Gastrocnemius medialis (tissue), 4 donors: ENCODE measurements around the gene MSL2. TPM values are rescaled to one million over a fixed set of nuclear protein-coding genes. Genes with fewer than 3 reads are reported as not detected.
"Not testable (repeated sequence)": the region's sequence is repeated elsewhere in the genome, so short reads cannot be mapped to it uniquely, and the experiment has no call there.

ENCODE experiments used
- ATAC-seq, 2 donors: fragments of 150-250 bp; one replicate each; pipeline ENCODE4 v1.9.1; 2016
- DNase-seq, 2 donors: peaks; one replicate each; pipeline ENCODE4 v3.0.0-alpha.2; 2019
- H3K27ac ChIP-seq, 4 donors: fragments of 200-600 bp; sonication (generic); 1 replicate in 1 of 4; 2 replicates in 3 of 4; pipeline ENCODE4 v1.5.1; 2016 to 2018; ENCODE audit warnings: mild to moderate bottlenecking in 2 of 4, moderate library complexity in 1 of 4
- H3K27me3 ChIP-seq, 3 donors: fragments of 200-600 bp; sonication (generic) in 2 of 3; 1 replicate in 1 of 3; 2 replicates in 2 of 3; pipeline versions ENCODE4 v1.5.1 to v1.6.0; 2016 to 2019; ENCODE audit warnings: mild to moderate bottlenecking in 1 of 3, moderate library complexity in 1 of 3
- H3K36me3 ChIP-seq, 2 donors: fragments of 200-600 bp; sonication (generic) in 1 of 2; one replicate each; pipeline ENCODE4 v1.5.1; 2017 to 2018
- H3K4me1 ChIP-seq, 2 donors: fragments of 200-600 bp; sonication (generic) in 1 of 2; one replicate each; pipeline ENCODE4 v1.5.1; 2016 to 2017; ENCODE audit warnings: mild to moderate bottlenecking in 2 of 2
- H3K4me3 ChIP-seq, 4 donors: fragments of 200-600 bp; sonication (generic) in 3 of 4; 1 replicate in 1 of 4; 2 replicates in 3 of 4; pipeline ENCODE4 v1.5.1; 2016 to 2019; ENCODE audit warnings: mild to moderate bottlenecking in 2 of 4
- H3K9me3 ChIP-seq, 3 donors: fragments of 200-600 bp; sonication (generic) in 2 of 3; 1 replicate in 1 of 3; 2 replicates in 2 of 3; pipeline ENCODE4 v1.5.1; 2016 to 2019
- CTCF ChIP-seq, 5 experiments: fragments of 450-650 bp in 3 of 5; fragments of 200-600 bp in 2 of 5; sonication (generic) in 2 of 5; IDR thresholded peaks in 4 of 5; conservative IDR thresholded peaks in 1 of 5; 1 replicate in 4 of 5; 2 replicates in 1 of 5; pipeline ENCODE4 v1.5.1; 2016 to 2019; ENCODE audit warnings: antibody characterized with exemption in 5 of 5, mild to moderate bottlenecking in 3 of 5, moderate library complexity in 3 of 5
- POLR2A ChIP-seq, 2 donors: fragments of 450-650 bp; IDR thresholded peaks; one replicate each; pipeline ENCODE4 v1.6.1; 2017; ENCODE audit warnings: antibody characterized with exemption in 2 of 2, mild to moderate bottlenecking in 2 of 2, moderate library complexity in 2 of 2
- in situ Hi-C, 4 donors: fragments of 200-750 bp; cut with MboI; loops; one replicate each; pipeline versions ENCODE4 v1.15.0 to v1.8.0; 2017; ENCODE audit warnings: low sequenced_read_pairs in 4 of 4
- intact Hi-C: fragments of 100-400 bp; cut with DNase I; formaldehyde crosslinking; loops from one replicate; pipeline ENCODE4 v1.15.1; 2023; ENCODE audit warnings: low total_unique reads
- total RNA-seq, 4 donors: library from RNA; depleted of rRNA; stranded (reverse); fragments of >200 nt; gene quantifications; one replicate each; pipeline versions ENCODE4 v1.1.0 to v1.2.3, GENCODE V29; 2016

MSL2 gene
- total RNA-seq, 4 donors from 2014 or later: 18.2 to 34.7 (median 23.6) TPM

GRCh38 chr3:136237103-136237502 lies 41.0 kb upstream of the MSL2 start:
- in situ Hi-C loops (no loop called here), intact Hi-C loops (no loop called here)
- no peak for DNase-seq
- no peak for ATAC-seq
- Histone ChIP-seq H3K4me3 (no peak overlapping the region), H3K4me1 (no peaks in the 10 kb centered on the region), H3K36me3 (no peaks in the 10 kb centered on the region), H3K27ac (no peak overlapping the region), H3K27me3 (no peaks in the 10 kb centered on the region), H3K9me3 (no peaks in the 10 kb centered on the region)
- TF ChIP-seq CTCF (IDR thresholded peaks at IDR 0.05 in 4 of 5, conservative IDR thresholded peaks at IDR 0.05 in 1 of 5): no peak
- no peak for TF ChIP-seq POLR2A (IDR thresholded peaks at IDR 0.05)

GRCh38 chr3:136236109-136236508 lies 40.0 kb upstream of the MSL2 start:
- DNase-seq (no peak), ATAC-seq (no peak)
- Histone ChIP-seq H3K9me3 (no peaks in the 10 kb centered on the region), H3K4me1 (no peaks in the 10 kb centered on the region), H3K27ac (no peak overlapping the region), H3K4me3 (no peak overlapping the region), H3K36me3 (no peaks in the 10 kb centered on the region), H3K27me3 (no peaks in the 10 kb centered on the region)
- intact Hi-C loops: no loop called here
- in situ Hi-C loops: no loop called here
- TF ChIP-seq CTCF (IDR thresholded peaks at IDR 0.05 in 4 of 5, conservative IDR thresholded peaks at IDR 0.05 in 1 of 5): no peak

- Histone ChIP-seq H3K4me3 (no peak overlapping the region), H3K9me3 (no peaks in the 10 kb centered on the region), H3K27me3 (no peaks in the 10 kb centered on the region), H3K36me3 (no peaks in the 10 kb centered on the region), H3K4me1 (no peaks in the 10 kb centered on the region), H3K27ac (no peak overlapping the region)
- DNase-seq: no peak
- TF ChIP-seq POLR2A (IDR thresholded peaks at IDR 0.05): no peak
- TF ChIP-seq CTCF (IDR thresholded peaks at IDR 0.05 in 4 of 5, conservative IDR thresholded peaks at IDR 0.05 in 1 of 5): no peak
- ATAC-seq: no peak
- in situ Hi-C loops: no loop called here
- intact Hi-C loops: no loop called here
Observed at GRCh38 chr3:136235545-136235944, 39.4 kb upstream of the MSL2 start.

- in situ Hi-C loops (no loop called here), intact Hi-C loops (no loop called here)
- Histone ChIP-seq H3K36me3 (no peaks in the 10 kb centered on the region), H3K4me1 (no peaks in the 10 kb centered on the region), H3K4me3 (no peak overlapping the region), H3K9me3 (no peaks in the 10 kb centered on the region), H3K27ac (no peak overlapping the region), H3K27me3 (no peaks in the 10 kb centered on the region)
- ATAC-seq (no peak), DNase-seq (no peak)
- TF ChIP-seq POLR2A (IDR thresholded peaks at IDR 0.05): no peak
- no peak for TF ChIP-seq CTCF (IDR thresholded peaks at IDR 0.05 in 4 of 5, conservative IDR thresholded peaks at IDR 0.05 in 1 of 5)
Observed at GRCh38 chr3:136232413-136232812, 36.3 kb upstream of the MSL2 start.

- H3K36me3 ChIP-seq, intact Hi-C loops, H3K27ac ChIP-seq, ATAC-seq, H3K4me3 ChIP-seq, H3K4me1 ChIP-seq, DNase-seq, H3K9me3 ChIP-seq, in situ Hi-C loops, H3K27me3 ChIP-seq: not testable (repeated sequence)
Observed at GRCh38 chr3:136222746-136223145, 26.6 kb upstream of the MSL2 start.
